Activated CD8-positive, alpha-beta memory T cell treated with anti-CD3 and anti-CD28 coated beads, Interleukin-2, amount 10 ng/mL, durations not matched to agents 7 days and 5 days (primary cell): ENCODE measurements around the gene BBS9. TPM values are rescaled to one million over a fixed set of nuclear protein-coding genes. Genes with fewer than 3 reads are reported as not detected.

Source experiments
- ATAC-seq: fragments of 150-1000 bp; cut with Tn5 transposase; one replicate; pipeline ENCODE4 v1.10.0; 2021; ENCODE audit warnings: moderate library complexity
- CTCF ChIA-PET: fragments of 350-600 bp; sonication (Branson Sonifier 250); formaldehyde crosslinking; loops from one replicate; lab custom pipeline; 2021; ENCODE audit warnings: antibody characterized with exemption; lab: Charles Lee
- DNase-seq: peaks from one replicate; pipeline ENCODE4 v3.0.0-alpha.2; 2020
- H3K27ac Mint-ChIP-seq: one replicate; pipeline ENCODE4 v1.8.0; 2021; ENCODE audit warnings: mild to moderate bottlenecking, mixed read lengths
- H3K27me3 Mint-ChIP-seq: one replicate; pipeline ENCODE4 v1.8.0; 2021; ENCODE audit warnings: mixed read lengths
- H3K36me3 Mint-ChIP-seq: one replicate; pipeline ENCODE4 v1.8.0; 2021; ENCODE audit warnings: mild to moderate bottlenecking, mixed read lengths
- H3K4me1 Mint-ChIP-seq: one replicate; pipeline ENCODE4 v1.8.0; 2021; ENCODE audit warnings: mixed read lengths
- H3K4me3 Mint-ChIP-seq: one replicate; pipeline ENCODE4 v1.8.0; 2021; ENCODE audit warnings: mild to moderate bottlenecking, moderate library complexity, mixed read lengths
- H3K9me3 Mint-ChIP-seq: one replicate; pipeline ENCODE4 v1.8.0; 2022; ENCODE audit warnings: low read depth, mixed read lengths
- total RNA-seq, 2 experiments: library from RNA; stranded (reverse); gene quantifications; one replicate each; pipeline ENCODE4 v1.2.3, GENCODE V29; 2021

The BBS9 gene
- total RNA-seq, 2 experiments from 2014 or later, result 9.8 to 10.2 TPM

DNA sequence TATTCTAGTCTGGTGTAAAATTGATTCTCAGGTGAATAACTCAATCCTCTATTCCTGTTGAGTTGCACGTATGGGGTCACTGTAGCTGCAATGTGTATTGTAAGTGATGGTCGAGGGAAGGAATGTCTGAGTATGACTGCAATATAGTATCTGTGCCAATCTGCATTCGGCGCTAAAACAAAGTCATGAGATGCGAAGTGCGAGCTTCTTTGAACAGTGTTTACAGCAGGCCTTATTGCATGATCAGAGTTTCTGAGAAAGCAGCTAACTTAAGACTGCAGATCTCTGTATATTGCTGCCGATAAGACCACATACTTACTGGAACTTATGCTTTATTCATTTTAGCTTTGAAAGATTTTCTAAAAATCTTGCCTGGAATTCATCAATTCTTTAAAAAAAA, 434.3 kb downstream of the BBS9 start:
- DNase-seq (no peak), ATAC-seq (no peak)
- no peaks in the 10 kb centered on the region for H3K36me3 Mint-ChIP-seq
- no peak overlapping the region for H3K27ac Mint-ChIP-seq
- H3K9me3 Mint-ChIP-seq, result no peaks in the 10 kb centered on the region
- H3K4me3 Mint-ChIP-seq, result no peak overlapping the region
- H3K27me3 Mint-ChIP-seq, result no peaks in the 10 kb centered on the region
- CTCF ChIA-PET, result no interaction called here
- peaks cover 11% of the 10 kb centered on the region for H3K4me1 Mint-ChIP-seq

GRCh38 chr7:33578166-33578565, 448.8 kb downstream of the BBS9 start:
- no peaks in the 10 kb centered on the region for H3K27me3 Mint-ChIP-seq

DNA sequence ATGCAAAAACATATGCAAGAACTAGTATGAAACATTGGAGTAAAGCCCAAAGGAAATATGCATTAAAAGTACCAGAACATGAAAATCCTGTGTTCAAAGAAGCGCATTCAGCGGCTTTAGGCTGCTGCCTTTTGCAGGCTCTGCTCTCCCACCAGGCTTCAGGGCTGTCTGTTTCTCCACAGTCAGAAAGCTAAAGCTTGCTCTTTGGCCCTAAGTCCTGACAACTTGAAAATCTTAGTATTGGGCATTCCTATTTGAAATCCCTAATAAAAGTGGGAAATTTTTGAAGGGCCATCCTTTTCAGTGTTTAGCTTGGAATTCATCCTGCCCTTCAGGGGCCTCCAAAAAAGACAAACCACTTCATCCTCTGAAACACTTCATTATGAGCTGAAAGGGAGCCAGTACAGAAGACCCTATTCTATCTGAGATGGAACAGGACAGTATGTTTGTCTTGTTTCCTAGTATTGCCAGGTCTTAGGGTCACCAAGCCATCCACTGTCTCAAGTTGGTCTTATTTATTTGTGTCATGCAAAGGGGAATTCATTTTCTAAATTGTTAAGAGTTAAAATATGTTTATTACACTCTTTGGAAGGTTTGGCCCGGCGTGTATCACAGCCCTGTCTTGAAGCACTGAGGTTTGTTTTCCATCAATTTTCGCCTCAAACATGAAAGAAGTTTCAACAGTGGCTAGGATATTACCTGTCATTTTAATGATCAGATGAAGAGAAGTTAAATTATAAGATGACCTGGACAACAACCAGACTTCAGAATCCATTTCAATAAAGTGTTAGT, 449.7 kb downstream of the BBS9 start:
- Mint-ChIP-seq H3K27ac (no peak overlapping the region), H3K36me3 (no peaks in the 10 kb centered on the region), H3K27me3 (no peaks in the 10 kb centered on the region), H3K9me3 (no peaks in the 10 kb centered on the region), H3K4me1 (no peaks in the 10 kb centered on the region), H3K4me3 (no peak overlapping the region)
- CTCF ChIA-PET, result no interaction called here
- DNase-seq, result no peak
- ATAC-seq, result no peak

More at GRCh38 chr7:33578166-33578565, 448.8 kb downstream of the BBS9 start:
- no peak for ATAC-seq
- no peak overlapping the region for H3K27ac Mint-ChIP-seq
- CTCF ChIA-PET, result no interaction called here
- no peak overlapping the region for H3K4me3 Mint-ChIP-seq
- H3K9me3 Mint-ChIP-seq, result no peaks in the 10 kb centered on the region
- H3K36me3 Mint-ChIP-seq, result no peaks in the 10 kb centered on the region
- DNase-seq, result no peak
- no peaks in the 10 kb centered on the region for H3K4me1 Mint-ChIP-seq

DNA sequence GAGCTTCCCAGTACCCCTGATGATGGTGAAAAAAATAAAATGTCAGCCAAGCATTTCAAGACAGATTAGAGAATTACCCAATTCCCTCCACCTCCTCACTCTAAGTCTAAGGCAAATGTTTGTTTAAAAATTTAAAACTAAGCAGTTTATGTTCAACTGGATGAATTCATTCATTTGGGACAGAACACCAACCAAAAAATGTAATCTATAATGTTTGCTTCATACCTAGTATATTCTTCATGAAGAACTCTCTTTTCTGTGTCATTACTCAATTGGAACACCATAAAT, 450.3 kb downstream of the BBS9 start:
- Mint-ChIP-seq H3K9me3 (no peaks in the 10 kb centered on the region), H3K4me3 (no peak overlapping the region), H3K27ac (no peak overlapping the region), H3K4me1 (no peaks in the 10 kb centered on the region), H3K36me3 (no peaks in the 10 kb centered on the region), H3K27me3 (no peaks in the 10 kb centered on the region)
- CTCF ChIA-PET, result no interaction called here
- ATAC-seq (no peak), DNase-seq (no peak)

DNA sequence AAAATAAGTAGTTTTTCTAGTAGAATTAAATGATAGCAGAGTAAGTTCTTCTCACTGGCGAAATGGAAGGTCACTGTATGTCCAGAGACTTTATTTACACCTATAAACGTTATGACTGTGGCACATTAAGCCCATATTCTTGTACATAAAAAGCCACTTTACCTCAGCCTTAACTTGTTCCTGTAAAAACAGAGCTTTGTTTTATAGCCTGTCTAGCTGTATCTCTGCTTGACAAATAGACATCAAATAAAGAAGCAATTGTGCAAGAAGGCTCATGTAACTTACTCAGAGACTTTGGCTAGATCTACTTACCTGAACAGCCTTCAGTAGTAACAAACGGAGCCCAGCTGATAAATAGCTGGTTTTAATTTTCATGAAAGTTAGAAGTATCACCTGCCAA, 451.9 kb downstream of the BBS9 start:
- H3K4me1 Mint-ChIP-seq, result no peaks in the 10 kb centered on the region
- H3K4me3 Mint-ChIP-seq, result no peak overlapping the region
- DNase-seq (no peak), ATAC-seq (no peak)
- no peaks in the 10 kb centered on the region for H3K36me3 Mint-ChIP-seq
- no peaks in the 10 kb centered on the region for H3K27me3 Mint-ChIP-seq
- H3K27ac Mint-ChIP-seq, result no peak overlapping the region
- no peaks in the 10 kb centered on the region for H3K9me3 Mint-ChIP-seq
- CTCF ChIA-PET, result no interaction called here

DNA sequence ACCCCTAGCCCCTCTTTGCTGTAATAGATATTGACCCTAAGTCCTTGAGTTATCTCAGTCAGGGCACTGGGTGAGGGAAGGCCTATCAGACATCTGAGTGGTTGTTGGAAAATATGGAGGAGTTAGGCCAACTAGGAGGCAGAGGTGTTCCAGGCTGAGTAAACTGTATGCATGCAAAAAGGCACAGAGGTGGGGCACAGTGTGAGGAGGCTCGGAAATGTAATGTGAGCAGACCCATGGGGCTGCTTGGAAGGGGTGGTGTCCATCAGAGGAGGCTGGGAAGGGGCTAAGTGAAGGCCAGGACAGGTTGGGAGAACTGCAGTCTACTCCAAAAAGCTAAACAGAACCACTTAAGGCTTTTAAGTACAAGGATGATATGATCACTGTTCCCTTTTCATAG, 452.7 kb downstream of the BBS9 start:
- Mint-ChIP-seq H3K9me3 (no peaks in the 10 kb centered on the region), H3K36me3 (no peaks in the 10 kb centered on the region), H3K4me1 (no peaks in the 10 kb centered on the region), H3K27me3 (no peaks in the 10 kb centered on the region), H3K4me3 (no peak overlapping the region), H3K27ac (no peak overlapping the region)
- CTCF ChIA-PET, result no interaction called here
- DNase-seq, result no peak
- ATAC-seq, result no peak

- Mint-ChIP-seq H3K4me3 (no peak overlapping the region), H3K4me1 (no peaks in the 10 kb centered on the region), H3K27ac (no peak overlapping the region), H3K27me3 (no peaks in the 10 kb centered on the region), H3K36me3 (no peaks in the 10 kb centered on the region), H3K9me3 (no peaks in the 10 kb centered on the region)
- ATAC-seq (no peak), DNase-seq (no peak)
- CTCF ChIA-PET, result no interaction called here
These were observed 453.2 kb downstream of the BBS9 start for GRCh38 chr7:33582533-33582932.

GRCh38 chr7:33589911-33590310, 460.5 kb downstream of the BBS9 start:
- no peak for ATAC-seq
- H3K9me3 Mint-ChIP-seq, result no peaks in the 10 kb centered on the region

GRCh38 chr7:33590916-33591315, 461.6 kb downstream of the BBS9 start:
- Mint-ChIP-seq H3K4me3 (no peak overlapping the region), H3K36me3 (no peaks in the 10 kb centered on the region), H3K4me1 (no peaks in the 10 kb centered on the region), H3K9me3 (no peaks in the 10 kb centered on the region), H3K27me3 (no peaks in the 10 kb centered on the region), H3K27ac (no peak overlapping the region)
- DNase-seq (no peak), ATAC-seq (no peak)
- CTCF ChIA-PET, result no interaction called here

More at GRCh38 chr7:33589911-33590310, 460.5 kb downstream of the BBS9 start:
- H3K27ac Mint-ChIP-seq, result no peak overlapping the region
- DNase-seq, result no peak
- H3K27me3 Mint-ChIP-seq, result no peaks in the 10 kb centered on the region
- no peaks in the 10 kb centered on the region for H3K36me3 Mint-ChIP-seq
- H3K4me3 Mint-ChIP-seq, result no peak overlapping the region
- H3K4me1 Mint-ChIP-seq, result no peaks in the 10 kb centered on the region
- CTCF ChIA-PET, result no interaction called here

- no peaks in the 10 kb centered on the region for H3K27me3 Mint-ChIP-seq
- CTCF ChIA-PET, result no interaction called here
- ATAC-seq (no peak), DNase-seq (no peak)
- H3K36me3 Mint-ChIP-seq, result no peaks in the 10 kb centered on the region
- H3K4me3 Mint-ChIP-seq, result no peak overlapping the region
- H3K27ac Mint-ChIP-seq, result no peak overlapping the region
- no peaks in the 10 kb centered on the region for H3K4me1 Mint-ChIP-seq
- H3K9me3 Mint-ChIP-seq, result no peaks in the 10 kb centered on the region
These were observed 462.1 kb downstream of the BBS9 start for GRCh38 chr7:33591490-33591889.

GRCh38 chr7:33592718-33593117, 463.4 kb downstream of the BBS9 start:
- no peaks in the 10 kb centered on the region for H3K4me1 Mint-ChIP-seq
- no peak overlapping the region for H3K27ac Mint-ChIP-seq
- H3K36me3 Mint-ChIP-seq, result no peaks in the 10 kb centered on the region
- no peak for ATAC-seq
- CTCF ChIA-PET, result no interaction called here
- no peak for DNase-seq
- no peaks in the 10 kb centered on the region for H3K9me3 Mint-ChIP-seq
- no peak overlapping the region for H3K4me3 Mint-ChIP-seq
- H3K27me3 Mint-ChIP-seq, result no peaks in the 10 kb centered on the region

DNA sequence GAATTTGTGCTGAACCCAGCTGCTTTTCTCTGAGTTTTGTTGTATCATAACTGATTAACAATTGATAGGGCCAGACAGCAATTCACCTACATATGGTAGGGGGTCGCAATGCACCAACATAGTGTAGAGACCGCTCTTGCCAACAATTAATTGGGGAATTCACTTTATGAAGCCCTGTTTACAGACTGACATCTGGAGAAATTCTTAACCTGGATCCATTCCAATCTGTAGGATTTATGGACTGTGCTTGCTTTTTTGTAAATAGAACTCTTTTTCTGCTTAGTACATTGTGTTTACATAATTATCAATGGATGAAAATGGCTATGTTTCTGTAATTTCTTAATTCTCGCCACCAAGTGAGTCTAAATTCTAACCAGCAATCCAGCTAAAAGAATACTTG, 464.2 kb downstream of the BBS9 start:
- Mint-ChIP-seq H3K27me3 (no peaks in the 10 kb centered on the region), H3K9me3 (no peaks in the 10 kb centered on the region), H3K27ac (no peak overlapping the region), H3K4me1 (no peaks in the 10 kb centered on the region), H3K4me3 (no peak overlapping the region), H3K36me3 (no peaks in the 10 kb centered on the region)
- ATAC-seq, result no peak
- DNase-seq, result no peak
- CTCF ChIA-PET, result no interaction called here

DNA sequence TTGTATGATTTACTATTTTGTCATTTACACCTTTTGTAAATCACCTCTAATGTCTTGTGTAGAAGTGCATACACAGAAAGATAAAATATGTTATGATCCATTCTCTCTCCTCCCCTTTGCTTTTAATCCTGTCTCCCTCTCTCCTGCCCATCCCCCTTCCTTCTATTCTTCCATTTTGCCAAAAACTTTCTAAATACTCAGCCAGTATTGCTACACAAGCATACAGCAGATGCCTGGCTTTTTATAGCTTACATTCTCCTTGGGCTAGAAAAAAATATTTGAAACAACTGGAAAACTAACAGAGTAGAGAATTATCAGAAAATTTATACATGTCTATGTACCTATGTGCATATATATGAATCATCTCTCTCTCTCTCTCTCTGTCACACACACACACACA, 467.3 kb downstream of the BBS9 start:
- Mint-ChIP-seq H3K27me3 (no peaks in the 10 kb centered on the region), H3K4me3 (no peak overlapping the region), H3K4me1 (no peaks in the 10 kb centered on the region), H3K27ac (no peak overlapping the region), H3K9me3 (no peaks in the 10 kb centered on the region), H3K36me3 (no peaks in the 10 kb centered on the region)
- ATAC-seq, result no peak
- CTCF ChIA-PET, result no interaction called here
- no peak for DNase-seq

GRCh38 chr7:33597181-33597580, 467.8 kb downstream of the BBS9 start:
- CTCF ChIA-PET, result no interaction called here
- H3K4me3 Mint-ChIP-seq, result no peak overlapping the region
- no peaks in the 10 kb centered on the region for H3K27me3 Mint-ChIP-seq
- H3K4me1 Mint-ChIP-seq, result no peaks in the 10 kb centered on the region
- no peak overlapping the region for H3K27ac Mint-ChIP-seq
- ATAC-seq, result no peak
- no peak for DNase-seq
- H3K36me3 Mint-ChIP-seq, result no peaks in the 10 kb centered on the region
- H3K9me3 Mint-ChIP-seq, result no peaks in the 10 kb centered on the region

DNA sequence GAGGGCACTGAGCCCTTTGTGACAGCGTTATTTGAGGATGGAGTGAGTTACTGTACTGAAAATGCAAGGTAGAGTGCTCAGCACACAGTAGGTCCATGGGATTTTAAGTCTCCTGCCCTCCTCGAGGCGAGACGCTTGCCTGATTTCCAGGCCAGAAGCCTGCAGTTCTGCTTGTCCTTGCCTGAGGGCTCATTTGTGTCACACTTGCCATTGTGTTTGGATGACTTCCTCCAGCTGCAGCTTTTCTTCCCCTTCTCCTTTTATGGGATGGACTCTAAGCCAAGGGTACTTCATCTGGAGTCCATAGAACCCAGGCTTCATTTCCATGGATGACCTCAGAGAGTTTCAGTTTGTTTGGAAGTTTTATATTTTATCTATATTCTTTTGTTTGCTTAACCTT, 471.7 kb downstream of the BBS9 start:
- DNase-seq, result no peak
- Mint-ChIP-seq H3K27me3 (no peaks in the 10 kb centered on the region), H3K4me3 (no peak overlapping the region), H3K4me1 (no peaks in the 10 kb centered on the region), H3K27ac (no peak overlapping the region), H3K36me3 (no peaks in the 10 kb centered on the region), H3K9me3 (no peaks in the 10 kb centered on the region)
- CTCF ChIA-PET, result no interaction called here
- ATAC-seq, result no peak
